B cell (primary cell): ENCODE data around the gene RAD23A. TPM values are rescaled to one million over a fixed set of nuclear protein-coding genes. Genes with fewer than 3 reads are reported as not detected.

ENCODE experiments used
- ATAC-seq: fragments of 200-7000 bp; cut with Tn5 transposase; one replicate; pipeline ENCODE4 v1.10.0; 2021; ENCODE audit warnings: low read depth, mild to moderate bottlenecking, moderate number of reproducible peaks, moderate library complexity
- CTCF ChIA-PET: fragments of 350-600 bp; sonication (Branson Sonifier 250); formaldehyde crosslinking; loops from one replicate; lab custom pipeline; 2021; ENCODE audit warnings: antibody characterized with exemption, inconsistent platforms; lab: Charles Lee
- POLR2A ChIA-PET: fragments of 350-600 bp; sonication (Branson Sonifier 250); formaldehyde crosslinking; loops from one replicate; lab custom pipeline; 2021; ENCODE audit warnings: antibody characterized with exemption; lab: Charles Lee
- DNase-seq: peaks from one replicate; pipeline ENCODE4 v3.0.0; 2013
- H2AFZ ChIP-seq: 2 replicates; pipeline ENCODE4 v1.6.1; 2012; ENCODE audit warnings: mild to moderate bottlenecking, low read depth, low read length; ENCODE audit not compliant: insufficient read depth, poor library complexity, severe bottlenecking
- H3K27ac ChIP-seq, 2 donors: 1 replicate in 1 of 2; 2 replicates in 1 of 2; pipeline ENCODE4 v1.5.1; 2012 to 2013; ENCODE audit warnings: low read length in 2 of 2, mild to moderate bottlenecking in 2 of 2, moderate library complexity in 1 of 2
- H3K27me3 ChIP-seq, 4 experiments: fragments of 200-600 bp in 1 of 4; sonication (generic) in 1 of 4; replicated peaks in 1 of 4; 1 replicate in 2 of 4; 2 replicates in 2 of 4; pipeline versions ENCODE4 v1.6.1 to v1.7.0; 2013 to 2016; ENCODE audit warnings: low read length in 3 of 4, mild to moderate bottlenecking in 2 of 4, mixed read lengths in 1 of 4, moderate library complexity in 1 of 4; ENCODE audit not compliant: insufficient read depth in 4 of 4, control insufficient read depth in 3 of 4; ENCODE audit errors: control extremely low read depth in 1 of 4
- H3K36me3 ChIP-seq, 2 experiments: replicated peaks in 1 of 2; 1 replicate in 1 of 2; 2 replicates in 1 of 2; pipeline versions ENCODE4 v1.6.1 to v1.7.1; 2013; ENCODE audit warnings: low read length in 1 of 2; ENCODE audit not compliant: insufficient read depth in 2 of 2, control insufficient read depth in 1 of 2; ENCODE audit errors: control extremely low read depth in 1 of 2, extremely low read depth in 1 of 2
- H3K4me1 ChIP-seq, 2 donors: fragments of 200-600 bp in 1 of 2; sonication (generic) in 1 of 2; 1 replicate in 1 of 2; 2 replicates in 1 of 2; pipeline versions ENCODE4 v1.5.1 to v1.6.1; 2013 to 2017; ENCODE audit warnings: low read length in 2 of 2; ENCODE audit not compliant: control insufficient read depth in 2 of 2, insufficient read depth in 2 of 2
- H3K4me2 ChIP-seq: replicated peaks from 2 replicates; pipeline ENCODE3; 2012; ENCODE audit warnings: mild to moderate bottlenecking, low read depth, low read length; ENCODE audit not compliant: poor library complexity, severe bottlenecking
- H3K4me3 ChIP-seq, 5 experiments: fragments of 200-600 bp in 1 of 5; sonication (generic) in 1 of 5; 1 replicate in 3 of 5; 2 replicates in 2 of 5; pipeline versions ENCODE4 v1.5.1 to v1.7.0; 2011 to 2016; ENCODE audit warnings: low read length in 4 of 5, mild to moderate bottlenecking in 4 of 5, low read depth in 2 of 5, control low read depth in 1 of 5, moderate library complexity in 1 of 5; ENCODE audit not compliant: insufficient read depth in 1 of 5; ENCODE audit errors: control extremely low read depth in 1 of 5, extremely low read depth in 1 of 5
- H3K79me2 ChIP-seq: fragments of 200-600 bp; sonication (generic); one replicate; pipeline ENCODE4 v1.6.0; 2016; ENCODE audit warnings: low read length; ENCODE audit not compliant: control insufficient read depth, insufficient read depth
- H3K9ac ChIP-seq: fragments of 200-600 bp; sonication (generic); 2 replicates; pipeline ENCODE4 v1.6.1; 2017; ENCODE audit warnings: mild to moderate bottlenecking, low read length, moderate library complexity
- H3K9me3 ChIP-seq, 3 donors: one replicate each; pipeline versions ENCODE4 v1.6.1 to v1.7.1; 2013; ENCODE audit warnings: low read length in 2 of 3; ENCODE audit not compliant: control insufficient read depth in 2 of 3, insufficient read depth in 1 of 3; ENCODE audit errors: control extremely low read depth in 1 of 3
- H4K20me1 ChIP-seq: 2 replicates; pipeline ENCODE4 v1.6.0; 2012; ENCODE audit warnings: mild to moderate bottlenecking, low read length; ENCODE audit not compliant: insufficient read depth, control insufficient read depth, poor library complexity, severe bottlenecking
- H3K27ac Mint-ChIP-seq: one replicate; pipeline ENCODE4 v1.8.0; 2021; ENCODE audit warnings: mixed read lengths
- H3K27me3 Mint-ChIP-seq: one replicate; pipeline ENCODE4 v1.8.0; 2021; ENCODE audit warnings: mixed read lengths
- H3K4me1 Mint-ChIP-seq: one replicate; pipeline ENCODE4 v1.8.0; 2021; ENCODE audit warnings: mixed read lengths
- H3K4me3 Mint-ChIP-seq: one replicate; pipeline ENCODE4 v1.8.0; 2021; ENCODE audit warnings: mixed read lengths
- H3K9me3 Mint-ChIP-seq: one replicate; pipeline ENCODE4 v1.8.0; 2022; ENCODE audit warnings: mixed read lengths; ENCODE audit not compliant: insufficient read depth
- CTCF ChIP-seq: fragments of 200-600 bp; IDR thresholded peaks from one replicate; pipeline ENCODE4 v1.8.0; 2022; ENCODE audit warnings: antibody characterized with exemption, mild to moderate bottlenecking
- EZH2 ChIP-seq: IDR thresholded peaks from 2 replicates; pipeline ENCODE4 v1.6.1; 2012; ENCODE audit warnings: borderline replicate concordance, low read depth, mild to moderate bottlenecking, moderate library complexity, low read length; ENCODE audit not compliant: insufficient read depth, poor library complexity, severe bottlenecking
- WGBS: methylation state at CpG from one replicate; pipeline ENCODE4 v1.1.5; 2013; ENCODE audit warnings: missing lambda C conversion rate; ENCODE audit not compliant: insufficient coverage; 5-methylcytosine and 5-hydroxymethylcytosine counted together
- intact Hi-C: fragments of 100-400 bp; cut with micrococcal nuclease; formaldehyde crosslinking; loops from one replicate; pipeline ENCODE4 v1.10.0; 2022
- polyA plus RNA-seq: library from polyadenylated mRNA; depleted of rRNA; stranded (reverse); fragments of >200 nt; gene quantifications from 2 replicates; pipeline ENCODE4 v1.2.3, GENCODE V29; 2012
- total RNA-seq, 2 donors: library from RNA; stranded (reverse); fragments of 120-200 nt in 1 of 2; gene quantifications; 1 replicate in 1 of 2; 2 replicates in 1 of 2; pipeline versions ENCODE4 v1.2.3 to v1.2.4, GENCODE V29; 2013 to 2022

The RAD23A gene
- total and polyA plus RNA-seq, 2 donors (not counting 1 experiment from before 2014, with no cell fraction given) = 100 to 106 TPM

GRCh38 chr19:12937093-12937926, 8.4 kb upstream of the RAD23A start:
- peak overlapping the region; percentile 98 for H3K4me3 Mint-ChIP-seq
- Histone ChIP-seq H3K27me3 (no peaks in the 10 kb centered on the region), H3K36me3 (peaks cover 0 to 26% of the 10 kb centered on the region in 2 experiments), H3K4me3 (peak overlapping the region; percentile 19 to 95 (median 89)), H3K4me2 (peak overlapping the region; percentile 89), H4K20me1 (peaks cover 43% of the 10 kb centered on the region), H3K9me3 (no peaks in the 10 kb centered on the region), H3K4me1 (peaks cover 45 to 65% of the 10 kb centered on the region in 2 donors), H3K79me2 (peaks cover 61% of the 10 kb centered on the region), H3K27ac (peak overlapping the region; percentile 61 to 71), H3K9ac (peak overlapping the region; percentile 99), H2AFZ (peak overlapping the region; percentile 69)
- no peaks in the 10 kb centered on the region for H3K27me3 Mint-ChIP-seq
- peak overlapping the region; percentile 96 for H3K27ac Mint-ChIP-seq
- peaks cover 61% of the 10 kb centered on the region for H3K4me1 Mint-ChIP-seq
- WGBS = 6% methylated on average over 12 of the region's 23 CpGs
- no peaks in the 10 kb centered on the region for H3K9me3 Mint-ChIP-seq
- POLR2A ChIA-PET = interaction anchor here (0.6 to 1.7 kb wide), 9 partner anchors 11 to 1013 kb away, joined by 3 to 9 read pairs (median 4); partner anchors contain the start of genes FBXW9, GCDH and SYCE2
- intact Hi-C loops = no loop called here
- peak; percentile 67 for DNase-seq
- CTCF ChIA-PET = interaction anchor here (1.1 to 1.4 kb wide), 5 partner anchors 10 to 156 kb away, joined by 3 to 11 read pairs (median 3); no protein-coding TSS in a partner anchor
- no peak for ATAC-seq
- no peak for TF ChIP-seq EZH2
- TF ChIP-seq CTCF = no peak
